Stimulated activated CD4-positive, alpha-beta T cell treated with anti-CD3 and anti-CD28 coated beads, Interleukin-1b, Interleukin-23, amount 100 ng/mL, for 1 hour (primary cell): Measurements from ENCODE around the gene CUL2.
"Not testable (repeated sequence)": the region's sequence is repeated elsewhere in the genome, so short reads cannot be mapped to it uniquely, and the experiment has no call there.

Experiments
- DNase-seq, 2 donors: peaks; one replicate each; pipeline ENCODE4 v3.0.0-alpha.2; 2020; ENCODE audit warnings: low read depth in 2 of 2

The CUL2 gene

GRCh38 chr10:35090162-35090954 is at the start of gene CUL2:
CUL2 (minus strand) TSS chr10:35090341; CDS start chr10:35071317, 19,024 bp downstream.
- DNase-seq: peak; percentile 78 to 83

GRCh38 chr10:35136263-35136815 is 46.2 kb upstream of the CUL2 start:
- no peak for DNase-seq

GRCh38 chr10:35135861-35136260 is 45.7 kb upstream of the CUL2 start:
- no peak for DNase-seq

GRCh38 chr10:35133586-35133985 is 43.4 kb upstream of the CUL2 start:
- DNase-seq: no peak

DNA sequence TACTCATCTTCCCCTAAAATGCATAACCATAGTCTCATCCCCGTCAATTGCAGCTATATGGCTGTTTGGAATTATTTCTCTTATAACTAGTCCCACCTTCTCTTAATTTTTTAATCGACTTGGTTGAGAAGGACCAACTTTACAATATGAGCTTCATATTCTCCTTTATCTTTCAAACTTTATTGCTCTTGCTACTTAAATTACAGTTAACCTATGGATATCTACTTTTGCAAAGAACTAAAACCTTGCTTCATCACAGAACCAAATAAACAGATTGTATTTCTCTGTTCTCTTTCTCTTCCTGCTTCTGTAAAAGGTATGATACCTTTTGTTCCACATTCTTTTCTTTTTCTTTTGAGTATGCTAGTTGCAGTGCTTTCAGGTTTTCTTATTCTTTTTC is 42.6 kb upstream of the CUL2 start:
- no peak for DNase-seq

GRCh38 chr10:35130663-35131062 is 40.5 kb upstream of the CUL2 start:
- no peak for DNase-seq

DNA sequence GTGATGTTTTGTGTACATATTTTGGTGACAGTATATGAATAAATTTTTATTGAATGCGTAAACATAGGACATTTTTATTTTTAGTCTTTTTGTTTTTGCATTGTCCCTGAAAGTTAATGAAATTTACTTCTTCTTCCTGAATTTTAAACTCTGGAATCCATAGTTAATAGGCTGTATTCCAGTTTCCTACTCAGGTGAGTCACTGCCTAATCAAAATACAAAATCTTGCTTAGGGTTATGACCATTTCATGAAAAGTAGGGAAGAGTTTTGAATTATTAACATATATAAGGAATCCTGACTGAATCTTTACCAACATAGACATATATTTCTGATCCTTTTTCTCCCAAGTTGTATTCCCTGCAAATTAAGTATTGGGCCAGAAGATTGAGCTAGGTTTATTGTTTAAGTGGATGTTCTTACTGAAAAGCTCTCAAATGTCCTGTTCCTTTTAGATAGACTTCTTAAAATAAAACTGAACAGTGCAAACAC is 39.1 kb upstream of the CUL2 start:
- no peak for DNase-seq

GRCh38 chr10:35127289-35127891 is 37.2 kb upstream of the CUL2 start:
- peak in 1 of 2 donors; percentile 29 for DNase-seq

DNA sequence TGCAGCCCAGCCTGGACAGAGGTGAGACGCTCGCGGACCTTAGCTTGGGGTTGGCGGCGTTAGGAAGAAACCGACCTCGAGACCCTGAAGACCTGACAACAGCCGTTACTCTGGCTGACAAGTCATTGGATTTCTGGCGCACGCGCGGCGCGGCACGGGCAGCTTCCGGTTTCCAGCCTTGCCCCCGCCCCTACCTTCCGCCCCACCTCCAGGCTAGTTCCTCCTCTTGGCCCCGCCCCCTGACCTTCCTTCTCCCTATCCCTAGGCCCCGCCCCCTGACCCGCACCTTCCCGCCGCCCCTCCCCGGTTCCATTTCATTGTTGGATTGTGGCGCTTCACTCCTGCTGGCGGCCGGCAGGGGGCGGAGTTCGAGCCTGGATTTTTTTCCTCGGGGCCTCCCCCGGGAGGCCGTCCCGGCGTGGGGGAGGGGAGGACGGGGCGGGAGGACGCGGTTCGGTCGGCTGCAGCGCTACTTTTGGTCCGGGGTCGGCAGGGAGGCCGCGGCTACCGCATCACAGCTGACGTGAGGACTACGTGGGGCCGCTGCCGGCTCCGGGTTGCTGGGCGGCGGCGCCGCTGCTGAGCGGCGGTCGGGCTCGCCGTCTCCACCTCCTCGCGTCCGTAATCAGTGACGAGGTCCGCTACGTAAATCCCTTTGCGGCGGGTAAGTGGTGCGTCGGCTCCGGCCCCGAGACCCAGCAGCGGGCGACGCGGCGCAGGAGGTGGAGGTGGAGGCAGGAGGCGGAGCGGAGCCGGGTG is 36.6 kb upstream of the CUL2 start, which contains the start of gene CREM:
CREM (plus strand) TSS at position 317 of the 759 bp plus-strand sequence. CDS start 10,990 bp downstream, outside the sequence.
- DNase-seq: peak; percentile 100

- DNase-seq: no peak
Measured at GRCh38 chr10:35126062-35126529, 36.0 kb upstream of the CUL2 start.

DNA sequence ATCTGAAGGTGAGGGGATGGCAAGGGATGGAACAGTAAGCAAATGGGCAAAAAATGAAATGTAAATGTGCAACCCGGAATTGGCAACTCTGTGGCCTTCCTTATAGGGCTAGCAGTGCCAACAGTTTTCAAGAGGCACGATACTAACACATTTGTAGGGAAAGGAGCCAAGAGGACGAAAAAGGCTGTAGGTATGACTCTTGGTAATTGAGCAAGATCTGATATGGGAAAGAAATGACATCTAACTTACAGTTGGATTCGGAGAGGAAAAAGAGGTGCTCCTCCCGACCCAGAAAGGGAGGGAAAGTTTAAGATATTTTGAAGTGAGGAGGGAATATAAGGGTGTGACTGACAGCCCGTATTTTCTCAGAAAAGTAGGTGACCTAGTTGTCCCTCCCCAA is 34.4 kb upstream of the CUL2 start:
- DNase-seq: no peak

GRCh38 chr10:35119378-35119777 is 29.2 kb upstream of the CUL2 start:
- DNase-seq: no peak

- DNase-seq: no peak
Measured at GRCh38 chr10:35112571-35112970, 22.4 kb upstream of the CUL2 start.

- no peak for DNase-seq
Measured at GRCh38 chr10:35103882-35104281, 13.7 kb upstream of the CUL2 start.

DNA sequence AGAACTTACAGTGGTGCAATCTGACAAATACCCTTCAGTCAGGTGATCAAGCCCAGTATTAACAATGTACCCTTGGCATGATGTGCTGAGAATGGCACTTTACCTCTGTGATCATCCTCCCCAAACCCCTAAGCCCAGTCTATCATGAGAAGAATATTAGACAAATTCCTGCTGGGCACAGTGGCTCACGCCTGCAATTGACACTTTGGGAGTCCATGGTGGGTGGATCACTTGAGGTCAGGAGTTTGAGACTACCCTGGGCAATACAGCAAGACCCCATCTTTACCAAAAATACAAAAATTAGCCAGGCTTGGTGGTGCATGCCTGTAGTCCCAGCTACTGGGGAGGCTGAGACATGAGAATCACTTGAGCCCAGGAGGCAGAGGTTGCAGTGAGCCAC is 7.4 kb upstream of the CUL2 start:
- no peak for DNase-seq

GRCh38 chr10:35096312-35096711 is 6.2 kb upstream of the CUL2 start:
- no peak for DNase-seq

- no peak for DNase-seq
Measured at GRCh38 chr10:35092851-35093250, 2.7 kb upstream of the CUL2 start.

- no peak for DNase-seq
Measured at GRCh38 chr10:35091994-35092790, 2.1 kb upstream of the CUL2 start.

DNA sequence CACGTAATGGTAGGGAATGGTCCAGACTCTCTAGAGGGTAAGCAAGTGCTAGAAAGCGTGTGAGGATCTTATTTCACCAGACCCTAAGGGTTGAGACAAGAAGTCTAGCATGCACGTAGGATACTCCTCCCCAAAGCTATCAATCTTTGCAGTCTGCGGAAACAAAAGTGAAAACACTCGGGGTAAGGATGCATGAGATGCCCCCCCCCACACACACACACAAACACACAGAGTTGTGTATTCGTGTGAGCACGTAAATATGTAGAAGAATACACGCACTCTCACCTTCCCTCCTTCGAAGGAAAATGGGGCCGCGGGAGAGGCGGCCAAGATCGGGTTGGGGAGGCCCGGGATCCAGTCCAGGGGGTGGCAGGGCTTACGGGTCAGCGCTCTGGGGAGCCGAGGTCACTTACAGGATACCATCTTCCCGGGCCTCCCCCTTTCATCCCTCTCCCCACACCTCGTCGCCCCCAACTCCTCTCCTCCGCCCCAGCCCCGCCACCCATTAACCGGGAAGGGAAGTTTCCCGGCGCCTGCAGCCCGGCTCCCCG is 455 bp downstream of the CUL2 start:
- peak in 1 of 2 donors; percentile 2 for DNase-seq

DNA sequence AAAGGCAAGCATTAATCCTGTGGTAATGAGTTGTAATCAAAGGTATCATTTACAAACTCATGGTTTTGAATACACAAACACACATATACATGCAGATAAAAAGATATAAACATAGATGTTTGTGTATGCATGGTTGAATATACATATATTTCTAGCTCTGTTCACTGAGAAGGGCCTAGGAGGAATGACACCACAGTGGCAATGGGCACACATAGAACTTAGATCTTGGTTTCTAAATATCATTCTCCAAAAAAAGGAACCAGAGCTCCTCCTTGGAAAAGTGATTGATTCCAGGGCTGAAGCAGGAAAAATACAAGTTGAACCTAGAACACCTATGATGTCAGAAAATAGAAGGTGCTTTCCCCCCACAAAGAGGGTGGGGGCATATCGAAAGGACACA is 6.9 kb downstream of the CUL2 start:
- no peak for DNase-seq

- DNase-seq: not testable (repeated sequence)
Measured at GRCh38 chr10:35080261-35080660, 9.9 kb downstream of the CUL2 start.
